Loucy (cell line): ENCODE results near the gene LTBP2.

Experiments used
- H2AFZ ChIP-seq: fragments of 200-600 bp; sonication (generic); 2 replicates; pipeline ENCODE4 v1.6.0; 2016; ENCODE audit warnings: antibody characterized with exemption, mild to moderate bottlenecking, low read length, moderate library complexity
- H3F3A ChIP-seq: fragments of 200-600 bp; 2 replicates; pipeline ENCODE4 v1.6.0; 2016; ENCODE audit warnings: antibody characterized with exemption, low read depth, mild to moderate bottlenecking
- H3K27me3 ChIP-seq: fragments of 200-600 bp; sonication (generic); 2 replicates; pipeline ENCODE4 v1.6.1; 2014; ENCODE audit warnings: low read length, mild to moderate bottlenecking; ENCODE audit not compliant: insufficient read depth, poor library complexity, severe bottlenecking
- H3K36me3 ChIP-seq: fragments of 200-600 bp; sonication (generic); 2 replicates; pipeline ENCODE4 v1.6.1; 2016; ENCODE audit warnings: low read length; ENCODE audit not compliant: insufficient read depth
- H3K4me1 ChIP-seq: fragments of 200-600 bp; sonication (generic); 2 replicates; pipeline ENCODE4 v1.5.1; 2014; ENCODE audit warnings: low read length, mild to moderate bottlenecking; ENCODE audit not compliant: insufficient read depth, poor library complexity, severe bottlenecking
- H3K4me2 ChIP-seq: fragments of 200-600 bp; sonication (generic); 2 replicates; pipeline ENCODE4 v1.6.0; 2014; ENCODE audit warnings: antibody characterized with exemption, low read length, low read depth, mild to moderate bottlenecking; ENCODE audit not compliant: poor library complexity, severe bottlenecking
- H3K4me3 ChIP-seq: fragments of 200-600 bp; sonication (generic); 2 replicates; pipeline ENCODE4 v1.5.1; 2014; ENCODE audit warnings: low read length, mild to moderate bottlenecking, mixed read lengths; ENCODE audit not compliant: poor library complexity, severe bottlenecking
- H3K79me2 ChIP-seq: fragments of 200-600 bp; sonication (generic); 2 replicates; pipeline ENCODE4 v1.6.1; 2014; ENCODE audit warnings: low read length; ENCODE audit not compliant: insufficient read depth
- H3K9ac ChIP-seq: fragments of 200-600 bp; sonication (generic); 2 replicates; pipeline ENCODE4 v1.6.0; 2014; ENCODE audit warnings: mild to moderate bottlenecking, low read depth, low read length, moderate library complexity; ENCODE audit not compliant: poor library complexity, severe bottlenecking
- H3K9me2 ChIP-seq: fragments of 200-600 bp; sonication (generic); replicated peaks from 2 replicates; pipeline ENCODE4 v1.6.1; 2016; ENCODE audit warnings: low read depth, low read length, mixed read lengths
- H3K9me3 ChIP-seq: fragments of 200-600 bp; sonication (generic); 2 replicates; pipeline ENCODE4 v1.6.1; 2014; ENCODE audit warnings: mild to moderate bottlenecking, antibody characterized with exemption, low read length, low read depth; ENCODE audit not compliant: insufficient read depth
- H4K20me1 ChIP-seq: fragments of 200-600 bp; sonication (generic); 2 replicates; pipeline ENCODE4 v1.6.0; 2014; ENCODE audit warnings: antibody characterized with exemption, low read length, mild to moderate bottlenecking; ENCODE audit not compliant: insufficient read depth, poor library complexity, severe bottlenecking
- EZH2phosphoT487 ChIP-seq: fragments of 200-600 bp; IDR thresholded peaks from 2 replicates; pipeline ENCODE4 v1.6.1; 2018; ENCODE audit warnings: antibody characterized with exemption, mild to moderate bottlenecking, moderate library complexity, borderline replicate concordance
- TF ChIP-seq, protein P1 (sequence below): fragments of 200-600 bp; sonication (generic); conservative IDR thresholded peaks from 2 replicates; pipeline ENCODE4 v1.5.1; 2014; ENCODE audit warnings: mild to moderate bottlenecking, antibody characterized with exemption, low read length

The LTBP2 gene

DNA sequence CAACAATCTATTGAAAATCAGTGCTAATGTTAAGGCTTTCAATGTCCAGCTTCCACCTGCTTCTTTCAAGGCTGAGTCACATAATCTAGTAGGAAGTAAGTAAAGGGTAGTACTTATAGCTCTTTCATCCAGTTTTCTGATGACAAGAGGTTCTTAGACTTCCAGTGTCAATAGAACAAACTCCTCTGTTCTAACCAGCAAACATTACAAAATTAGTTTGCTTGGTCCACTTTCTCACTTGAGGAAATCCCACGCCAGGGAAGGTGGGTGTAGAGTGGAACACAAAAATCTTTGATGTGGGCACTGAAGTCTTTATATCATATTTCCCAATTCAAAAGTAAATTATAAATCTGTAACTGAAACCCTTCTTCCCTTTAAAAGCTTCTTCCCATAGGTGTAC, 121.6 kb downstream of the LTBP2 start:
- H3K9ac ChIP-seq = no peak overlapping the region
- H3K4me2 ChIP-seq = peak overlapping the region; percentile 22
- H2AFZ ChIP-seq = no peak overlapping the region
- peaks cover 7% of the 10 kb centered on the region for H4K20me1 ChIP-seq
- H3K4me1 ChIP-seq = peaks cover 42% of the 10 kb centered on the region
- TF ChIP-seq, protein P1, sequence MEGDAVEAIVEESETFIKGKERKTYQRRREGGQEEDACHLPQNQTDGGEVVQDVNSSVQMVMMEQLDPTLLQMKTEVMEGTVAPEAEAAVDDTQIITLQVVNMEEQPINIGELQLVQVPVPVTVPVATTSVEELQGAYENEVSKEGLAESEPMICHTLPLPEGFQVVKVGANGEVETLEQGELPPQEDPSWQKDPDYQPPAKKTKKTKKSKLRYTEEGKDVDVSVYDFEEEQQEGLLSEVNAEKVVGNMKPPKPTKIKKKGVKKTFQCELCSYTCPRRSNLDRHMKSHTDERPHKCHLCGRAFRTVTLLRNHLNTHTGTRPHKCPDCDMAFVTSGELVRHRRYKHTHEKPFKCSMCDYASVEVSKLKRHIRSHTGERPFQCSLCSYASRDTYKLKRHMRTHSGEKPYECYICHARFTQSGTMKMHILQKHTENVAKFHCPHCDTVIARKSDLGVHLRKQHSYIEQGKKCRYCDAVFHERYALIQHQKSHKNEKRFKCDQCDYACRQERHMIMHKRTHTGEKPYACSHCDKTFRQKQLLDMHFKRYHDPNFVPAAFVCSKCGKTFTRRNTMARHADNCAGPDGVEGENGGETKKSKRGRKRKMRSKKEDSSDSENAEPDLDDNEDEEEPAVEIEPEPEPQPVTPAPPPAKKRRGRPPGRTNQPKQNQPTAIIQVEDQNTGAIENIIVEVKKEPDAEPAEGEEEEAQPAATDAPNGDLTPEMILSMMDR = no peak
- TF ChIP-seq EZH2phosphoT487 = no peak
- H3K9me3 ChIP-seq = no peaks in the 10 kb centered on the region
- no peaks in the 10 kb centered on the region for H3K9me2 ChIP-seq
- peaks cover 8% of the 10 kb centered on the region for H3F3A ChIP-seq
- H3K4me3 ChIP-seq = no peak overlapping the region
- H3K79me2 ChIP-seq = peaks cover 29% of the 10 kb centered on the region
- H3K36me3 ChIP-seq = no peaks in the 10 kb centered on the region
- H3K27me3 ChIP-seq = no peaks in the 10 kb centered on the region

DNA sequence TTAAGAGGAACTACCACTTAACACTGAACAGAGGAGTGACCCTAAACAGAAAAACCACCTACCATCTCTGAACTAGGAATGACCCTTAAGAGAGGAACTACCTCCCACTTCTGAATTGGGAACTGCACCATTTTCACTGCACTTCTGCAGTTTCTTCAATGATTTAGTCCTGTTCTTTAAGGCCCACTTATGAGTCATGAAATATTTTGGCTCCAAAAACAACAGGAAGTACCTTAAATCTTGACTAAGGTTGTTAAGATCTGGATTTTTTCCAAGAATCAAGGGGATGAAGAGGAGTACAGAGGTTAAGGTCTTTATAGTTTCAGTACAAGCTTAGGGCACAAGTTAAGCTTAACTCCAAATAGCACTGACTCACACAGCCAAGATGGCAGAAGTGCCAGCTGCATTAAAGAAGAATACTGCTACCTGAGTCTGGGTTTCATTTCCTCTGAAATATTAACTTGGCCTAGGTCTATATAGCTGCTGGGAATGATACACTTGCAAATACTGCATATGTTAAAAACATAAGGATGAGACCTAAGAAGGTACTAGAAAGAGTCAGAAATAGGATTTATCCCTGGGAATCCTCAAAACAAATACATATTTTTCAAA, 123.1 kb downstream of the LTBP2 start:
- Histone ChIP-seq H2AFZ (no peak overlapping the region), H3K4me2 (no peak overlapping the region), H3K9me2 (no peaks in the 10 kb centered on the region), H3K36me3 (peaks cover 8% of the 10 kb centered on the region; the same call in 1 of the 2 replicates), H3K4me1 (peaks cover 31% of the 10 kb centered on the region), H3K9ac (no peak overlapping the region), H3K27me3 (no peaks in the 10 kb centered on the region), H3K79me2 (peaks cover 18% of the 10 kb centered on the region), H3K9me3 (no peaks in the 10 kb centered on the region), H4K20me1 (no peaks in the 10 kb centered on the region), H3F3A (no peaks in the 10 kb centered on the region), H3K4me3 (no peak overlapping the region)
- TF ChIP-seq, protein P1 = no peak
- no peak for TF ChIP-seq EZH2phosphoT487

DNA sequence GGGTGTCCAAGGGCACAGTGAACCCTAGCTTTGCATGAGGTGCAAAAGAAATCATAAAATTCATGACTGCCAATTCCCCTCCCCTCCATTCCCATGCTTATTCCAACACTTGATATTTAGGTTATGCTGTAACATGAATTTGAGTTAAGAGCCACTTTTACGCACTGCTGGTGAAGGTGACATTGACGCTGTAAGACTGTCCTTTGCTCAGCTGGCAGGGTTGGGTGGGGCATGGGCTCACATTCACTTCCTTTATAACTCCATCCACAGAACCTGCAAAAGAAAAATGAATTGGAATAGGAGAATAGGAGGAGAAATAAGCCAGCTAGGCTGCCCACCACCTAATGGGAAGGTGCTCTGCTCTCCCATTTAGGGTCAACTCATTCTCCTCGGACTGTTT, 125.9 kb downstream of the LTBP2 start:
- H3K4me1 ChIP-seq = peaks cover 13% of the 10 kb centered on the region
- H3K36me3 ChIP-seq = peaks cover 21% of the 10 kb centered on the region
- H3K4me3 ChIP-seq = no peak overlapping the region
- H3K4me2 ChIP-seq = no peak overlapping the region
- TF ChIP-seq, protein P1 = no peak
- no peak for TF ChIP-seq EZH2phosphoT487
- no peak overlapping the region for H3K9ac ChIP-seq
- no peaks in the 10 kb centered on the region for H3K9me2 ChIP-seq
- no peaks in the 10 kb centered on the region for H3F3A ChIP-seq
- H4K20me1 ChIP-seq = no peaks in the 10 kb centered on the region
- no peaks in the 10 kb centered on the region for H3K79me2 ChIP-seq
- H3K27me3 ChIP-seq = no peaks in the 10 kb centered on the region
- no peaks in the 10 kb centered on the region for H3K9me3 ChIP-seq
- H2AFZ ChIP-seq = no peak overlapping the region
